Activated effector memory CD4-positive, alpha-beta T cell treated with anti-CD3 and anti-CD28 coated beads, Interleukin-2, amount 50 U/mL, for 16 hours (primary cell): ENCODE results near the gene CDC16.
"Not testable (repeated sequence)": the region's sequence is repeated elsewhere in the genome, so short reads cannot be mapped to it uniquely, and the experiment has no call there.

Experiments used
- DNase-seq: peaks from one replicate; pipeline ENCODE4 v3.0.0-alpha.2; 2020

The CDC16 gene, protein sequence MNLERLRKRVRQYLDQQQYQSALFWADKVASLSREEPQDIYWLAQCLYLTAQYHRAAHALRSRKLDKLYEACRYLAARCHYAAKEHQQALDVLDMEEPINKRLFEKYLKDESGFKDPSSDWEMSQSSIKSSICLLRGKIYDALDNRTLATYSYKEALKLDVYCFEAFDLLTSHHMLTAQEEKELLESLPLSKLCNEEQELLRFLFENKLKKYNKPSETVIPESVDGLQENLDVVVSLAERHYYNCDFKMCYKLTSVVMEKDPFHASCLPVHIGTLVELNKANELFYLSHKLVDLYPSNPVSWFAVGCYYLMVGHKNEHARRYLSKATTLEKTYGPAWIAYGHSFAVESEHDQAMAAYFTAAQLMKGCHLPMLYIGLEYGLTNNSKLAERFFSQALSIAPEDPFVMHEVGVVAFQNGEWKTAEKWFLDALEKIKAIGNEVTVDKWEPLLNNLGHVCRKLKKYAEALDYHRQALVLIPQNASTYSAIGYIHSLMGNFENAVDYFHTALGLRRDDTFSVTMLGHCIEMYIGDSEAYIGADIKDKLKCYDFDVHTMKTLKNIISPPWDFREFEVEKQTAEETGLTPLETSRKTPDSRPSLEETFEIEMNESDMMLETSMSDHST

GRCh38 chr13:114234645-114235421, at the start of gene CDC16:
TSS of gene CDC16 (plus strand) at chr13:114234897. CDS start at chr13:114235085, 188 bp downstream.
- peak; percentile 94 for DNase-seq

GRCh38 chr13:114185182-114185971, 49.3 kb upstream of the CDC16 start:
- no peak for DNase-seq

GRCh38 chr13:114194853-114195252, 39.8 kb upstream of the CDC16 start:
- DNase-seq: no peak

DNA sequence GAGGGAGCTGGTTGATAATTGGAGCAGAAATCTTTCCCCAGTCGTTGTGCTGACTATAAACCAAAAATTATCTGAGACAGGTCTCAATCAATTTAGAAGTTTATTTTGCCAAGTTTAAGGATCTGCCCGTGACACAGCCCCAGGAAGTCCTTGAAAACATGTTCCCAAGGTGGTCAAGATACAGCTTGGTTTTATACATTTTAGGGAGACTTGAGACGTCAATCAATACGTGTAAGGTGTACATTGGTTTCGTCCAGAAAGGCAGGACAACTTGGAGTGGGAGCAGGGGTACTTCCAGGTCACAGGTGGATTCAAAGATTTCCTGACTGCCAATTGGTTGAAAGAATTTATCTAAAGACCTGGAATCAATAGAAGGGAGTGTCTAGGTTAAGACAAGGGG, 38.1 kb upstream of the CDC16 start:
- DNase-seq: no peak

DNA sequence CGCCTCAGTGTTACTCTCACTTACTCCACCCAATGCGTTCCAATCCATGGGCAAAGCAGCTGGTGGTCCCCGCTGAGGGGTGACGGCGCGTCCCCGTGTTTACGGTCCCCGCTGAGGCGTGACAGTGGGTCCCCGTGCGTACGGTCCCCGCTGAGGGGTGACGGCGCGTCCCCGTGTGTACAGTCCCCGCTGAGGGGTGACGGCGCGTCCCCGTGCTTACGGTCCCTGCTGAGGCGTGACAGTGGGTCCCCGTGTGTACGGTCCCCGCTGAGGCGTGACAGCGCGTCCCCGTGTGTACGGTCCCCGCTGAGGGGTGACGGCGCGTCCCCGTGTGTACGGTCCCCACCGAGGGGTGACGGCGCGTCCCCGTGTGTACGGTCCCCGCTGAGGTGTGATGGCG, 36.1 kb upstream of the CDC16 start:
- no peak for DNase-seq

GRCh38 chr13:114199526-114199925, 35.2 kb upstream of the CDC16 start:
- not testable (repeated sequence) for DNase-seq

DNA sequence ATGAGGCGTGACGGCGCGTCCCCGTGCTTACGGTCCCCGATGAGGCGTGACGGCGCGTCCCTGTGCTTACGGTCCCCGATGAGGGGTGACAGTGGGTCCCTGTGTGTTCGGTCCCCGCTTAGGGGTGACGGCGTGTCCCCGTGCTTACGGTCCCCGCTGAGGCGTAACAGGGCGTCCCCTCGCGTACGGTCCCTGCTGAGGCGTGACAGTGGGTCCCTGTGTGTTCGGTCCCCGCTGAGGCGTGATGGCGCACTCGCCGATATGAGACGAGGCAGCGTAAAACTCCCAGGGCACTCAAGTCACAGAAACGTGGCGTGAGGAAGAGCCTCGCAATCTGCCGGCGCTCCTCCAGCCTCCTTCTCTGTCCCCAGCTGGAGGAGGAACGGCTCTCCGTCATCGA, 34.7 kb upstream of the CDC16 start:
- DNase-seq: no peak

GRCh38 chr13:114200399-114200911, 34.2 kb upstream of the CDC16 start:
- no peak for DNase-seq

DNA sequence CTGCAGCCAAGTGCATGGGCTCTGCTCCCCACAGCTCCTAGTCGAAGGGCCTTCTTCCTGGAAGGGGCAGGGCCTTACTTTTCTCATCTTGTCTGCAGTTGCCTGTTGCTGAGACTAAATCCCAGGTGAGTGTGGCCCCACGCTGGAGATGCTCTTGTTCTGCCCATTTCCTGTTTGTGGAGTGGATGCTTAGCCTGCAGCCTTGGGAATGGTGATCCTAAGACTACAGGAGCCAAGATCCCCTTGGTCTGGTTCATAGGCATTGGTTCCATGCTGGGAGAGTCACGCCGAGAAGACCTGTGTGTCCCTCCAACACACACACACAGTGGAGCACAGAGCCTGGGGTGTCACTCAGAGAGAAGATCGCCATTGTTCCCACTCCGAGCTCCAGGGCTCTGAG, 32.1 kb upstream of the CDC16 start:
- no peak for DNase-seq

DNA sequence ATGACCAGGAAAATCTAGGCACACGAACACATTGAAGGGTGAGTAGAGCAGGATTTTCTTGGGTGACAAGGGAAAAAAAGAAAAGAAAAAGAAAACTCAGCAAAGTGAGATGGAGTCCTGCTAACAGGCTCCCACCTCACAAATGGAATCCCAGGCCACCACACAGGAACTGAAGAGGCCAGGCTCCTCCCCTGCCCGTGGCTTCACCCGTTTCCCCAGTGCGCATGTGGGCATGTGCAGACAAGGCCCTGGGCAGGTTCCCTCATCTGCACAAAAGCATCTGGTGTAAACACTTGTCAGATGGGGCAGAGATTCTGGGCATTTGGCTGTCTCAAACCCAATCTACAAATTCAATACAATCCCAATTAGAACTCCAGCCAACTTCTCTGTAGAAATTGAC, 31.2 kb upstream of the CDC16 start:
- peak; percentile 75 for DNase-seq

DNA sequence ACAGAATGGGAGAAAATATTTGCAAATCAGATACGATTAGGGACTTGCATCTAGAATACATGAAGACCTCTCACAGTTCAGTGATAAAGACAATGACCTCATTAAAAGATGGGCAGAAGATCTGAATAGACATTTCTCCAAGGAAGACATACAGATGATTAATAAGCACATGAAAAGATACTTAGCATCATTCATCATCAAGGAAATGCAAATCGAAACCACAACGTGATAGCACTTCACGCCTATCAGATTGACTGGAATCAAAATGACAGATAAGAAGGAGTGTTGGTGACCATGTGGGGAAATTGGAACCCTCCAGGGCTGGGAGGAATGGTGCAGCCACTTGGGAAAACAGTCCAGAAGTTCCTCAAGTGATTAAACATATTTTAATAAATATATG, 29.8 kb upstream of the CDC16 start:
- DNase-seq: peak; percentile 39

DNA sequence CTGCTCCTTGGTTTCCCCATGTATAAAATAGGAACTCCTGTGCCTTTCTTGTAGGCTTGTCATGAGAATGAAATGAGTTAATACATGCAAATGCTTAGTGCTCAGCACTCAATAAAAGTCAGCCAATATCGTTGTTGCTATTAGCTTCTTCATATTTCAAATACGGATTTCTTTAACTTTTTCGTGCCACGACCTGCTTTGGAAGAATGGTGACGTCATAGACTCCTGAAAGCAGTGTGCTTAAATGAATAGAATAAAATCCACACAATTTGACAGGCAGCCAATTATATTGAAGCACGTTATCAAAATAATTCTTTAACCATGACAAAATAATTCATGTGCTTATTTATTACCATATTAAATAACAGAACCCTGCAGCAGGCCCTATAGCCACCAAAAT, 26.6 kb upstream of the CDC16 start:
- DNase-seq: no peak

DNA sequence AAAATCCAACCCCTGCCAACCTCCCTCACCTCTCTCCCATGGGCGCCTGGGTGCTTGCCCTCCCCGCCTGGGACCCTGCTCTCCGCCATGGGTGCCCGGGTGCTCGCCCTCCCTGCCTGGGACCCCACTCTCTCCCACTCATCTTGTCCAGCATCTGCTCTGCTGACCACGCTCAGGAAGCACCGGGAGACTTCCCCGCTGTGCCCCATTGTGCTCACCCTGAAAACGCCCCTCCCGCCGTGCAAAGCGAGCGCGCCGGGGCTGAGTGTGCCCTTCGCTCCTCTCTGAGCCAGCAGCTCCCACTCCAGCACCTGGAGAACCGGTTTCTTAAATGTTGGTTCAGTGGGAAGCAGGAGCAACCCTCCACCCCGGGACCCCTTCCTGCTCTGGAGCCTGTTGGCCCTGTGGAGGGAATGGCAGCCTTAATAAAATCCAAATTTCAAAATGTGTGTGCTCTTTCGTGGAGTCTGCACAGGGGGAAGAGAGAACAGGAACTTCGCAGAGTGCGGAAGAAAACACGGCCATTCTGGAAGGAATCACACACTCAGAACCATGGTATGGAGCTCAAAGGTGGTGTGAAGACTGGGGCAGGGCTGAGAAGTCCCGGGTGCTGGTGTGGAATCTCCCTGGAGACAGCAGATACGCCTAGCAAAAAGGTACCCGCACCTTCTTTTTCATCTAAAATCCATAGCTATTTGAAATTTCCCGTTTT, 23.1 kb upstream of the CDC16 start:
- DNase-seq: peak; percentile 25

DNA sequence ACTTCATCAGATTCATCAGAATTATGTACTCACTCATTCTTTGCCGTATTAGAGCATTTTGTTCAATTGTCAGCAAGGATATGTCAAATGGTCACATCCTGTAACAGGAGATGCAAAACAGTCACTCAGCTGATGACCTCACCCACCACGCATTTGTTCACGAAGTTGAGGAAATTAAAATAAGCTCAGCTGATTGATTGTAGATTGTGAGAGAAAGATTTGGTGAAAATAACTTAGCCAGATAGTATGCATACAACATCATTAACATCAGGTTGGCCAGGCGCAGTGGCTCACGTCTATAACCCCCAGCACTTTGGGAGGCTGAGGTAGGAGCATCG, 22.6 kb upstream of the CDC16 start:
- peak; percentile 21 for DNase-seq

GRCh38 chr13:114213980-114214379, 20.7 kb upstream of the CDC16 start:
- peak; percentile 39 for DNase-seq

GRCh38 chr13:114219392-114219791, 15.3 kb upstream of the CDC16 start:
- DNase-seq: no peak

DNA sequence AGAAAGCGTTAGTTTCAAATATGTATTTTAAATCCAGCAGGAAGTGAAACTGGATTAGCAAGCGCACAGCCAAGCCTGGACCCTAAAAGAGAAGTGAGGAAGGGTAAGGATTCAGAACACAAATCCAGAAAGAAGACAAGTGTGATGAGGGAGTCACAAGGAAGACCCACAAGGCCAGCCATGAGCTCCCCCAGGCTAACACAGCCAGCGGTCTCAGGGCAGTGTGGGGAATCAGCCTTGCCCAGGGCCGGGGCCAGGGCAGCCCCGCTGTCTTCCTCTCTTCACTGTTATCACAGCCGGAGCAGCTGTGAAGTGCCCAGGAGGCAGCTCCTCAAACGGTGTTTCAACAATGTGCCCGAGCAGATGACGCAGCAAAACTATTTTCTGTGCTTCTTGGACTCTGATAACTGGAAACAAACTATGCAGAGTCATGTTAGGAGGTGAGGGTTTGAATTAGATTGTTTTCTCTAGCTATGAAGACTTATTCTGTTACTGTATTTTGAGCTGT, 12.2 kb upstream of the CDC16 start:
- DNase-seq: no peak

GRCh38 chr13:114224201-114224600, 10.5 kb upstream of the CDC16 start:
- no peak for DNase-seq

DNA sequence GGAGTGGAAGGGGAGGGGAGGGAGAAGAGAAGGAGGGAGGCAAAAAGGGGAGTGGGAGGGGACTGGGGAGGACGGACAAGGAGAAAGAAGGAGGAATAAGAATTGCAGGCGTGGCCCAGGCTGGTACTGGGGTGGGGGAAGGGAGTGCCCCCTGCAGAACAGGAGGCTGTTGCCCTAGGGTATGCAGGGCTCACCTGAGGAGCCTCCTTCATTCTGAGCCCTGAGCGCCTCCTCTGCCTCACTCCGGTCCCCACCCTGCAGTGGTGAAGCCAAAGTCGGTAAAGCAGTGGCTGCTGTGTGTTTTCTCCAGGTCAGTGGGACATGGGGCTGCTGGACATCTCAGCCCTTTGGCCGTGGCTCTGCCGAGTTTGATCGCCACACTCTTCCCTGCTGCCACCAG, 9.1 kb upstream of the CDC16 start:
- DNase-seq: peak; percentile 63

DNA sequence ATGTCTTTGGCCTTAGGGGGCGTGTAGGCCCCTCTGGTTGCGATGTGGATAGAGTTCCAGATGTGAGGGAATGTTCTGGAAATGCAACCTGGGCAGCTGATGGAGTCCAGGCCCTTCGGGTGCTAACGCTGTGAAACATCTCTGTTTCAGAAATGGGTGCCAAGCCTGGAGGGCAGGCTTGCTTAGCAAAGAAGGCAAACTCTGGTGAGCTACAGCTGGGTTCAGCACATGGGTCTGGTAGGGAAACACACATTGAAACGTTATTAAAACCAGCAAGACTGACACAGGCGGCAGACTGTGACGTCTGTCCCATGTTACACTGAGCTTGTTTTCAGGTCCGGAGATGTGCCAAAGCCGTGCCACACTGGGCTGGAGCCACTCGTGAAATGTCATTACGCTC, 8.6 kb upstream of the CDC16 start:
- DNase-seq: no peak

GRCh38 chr13:114226699-114227323, 7.9 kb upstream of the CDC16 start:
- peak; percentile 94 for DNase-seq
